Endodermal cell (in vitro differentiated cells): ENCODE data around the gene CSTPP1. TPM values are rescaled to one million over a fixed set of nuclear protein-coding genes. Genes with fewer than 3 reads are reported as not detected.

Experiments
- DNase-seq: peaks from one replicate; pipeline ENCODE4 v3.0.0-alpha.2; 2017
- H3K27ac ChIP-seq: 2 replicates; pipeline ENCODE4 v1.5.1; 2013; ENCODE audit warnings: mild to moderate bottlenecking, low read depth, low read length, moderate library complexity
- H3K27me3 ChIP-seq: 2 replicates; pipeline ENCODE4 v1.6.1; 2013; ENCODE audit warnings: mild to moderate bottlenecking, low read length, moderate library complexity; ENCODE audit not compliant: insufficient read depth, control insufficient read depth, poor library complexity, severe bottlenecking
- H3K36me3 ChIP-seq: 2 replicates; pipeline ENCODE4 v1.7.0; 2013; ENCODE audit warnings: mild to moderate bottlenecking, low read length, moderate library complexity; ENCODE audit not compliant: control insufficient read depth, insufficient read depth
- H3K4me1 ChIP-seq: one replicate; pipeline ENCODE4 v1.7.0; 2013; ENCODE audit warnings: low read length; ENCODE audit not compliant: control insufficient read depth, insufficient read depth
- H3K4me3 ChIP-seq: 2 replicates; pipeline ENCODE4 v1.5.1; 2013; ENCODE audit warnings: mild to moderate bottlenecking, low read length, moderate library complexity
- H3K9ac ChIP-seq: 2 replicates; pipeline ENCODE4 v1.6.1; 2013; ENCODE audit warnings: mild to moderate bottlenecking, low read length, moderate library complexity; ENCODE audit not compliant: poor library complexity, severe bottlenecking; ENCODE audit errors: extremely low read depth
- H3K9me3 ChIP-seq: 2 replicates; pipeline ENCODE4 v1.6.1; 2013; ENCODE audit warnings: mild to moderate bottlenecking, low read length, moderate library complexity; ENCODE audit not compliant: control insufficient read depth
- H3K27ac Mint-ChIP-seq: 2 replicates; pipeline ENCODE4 v1.8.0; 2020; ENCODE audit warnings: mixed read lengths
- H3K27me3 Mint-ChIP-seq: 2 replicates; pipeline ENCODE4 v1.8.0; 2021; ENCODE audit warnings: mild to moderate bottlenecking, mixed read lengths; ENCODE audit not compliant: insufficient read depth
- H3K36me3 Mint-ChIP-seq: 2 replicates; pipeline ENCODE4 v1.8.0; 2020; ENCODE audit warnings: low read depth, mixed read lengths
- H3K4me1 Mint-ChIP-seq: 2 replicates; pipeline ENCODE4 v1.8.0; 2020; ENCODE audit warnings: mixed read lengths
- H3K4me3 Mint-ChIP-seq: 2 replicates; pipeline ENCODE4 v1.8.0; 2020; ENCODE audit warnings: mild to moderate bottlenecking, moderate library complexity, mixed read lengths
- H3K9me3 Mint-ChIP-seq: 2 replicates; pipeline ENCODE4 v1.8.0; 2020; ENCODE audit warnings: mild to moderate bottlenecking, mixed read lengths
- CTCF ChIP-seq: fragments of 200-600 bp; sonication (generic); conservative IDR thresholded peaks from 2 replicates; pipeline ENCODE4 v1.5.0; 2021; ENCODE audit warnings: antibody characterized with exemption, mild to moderate bottlenecking
- WGBS, 2 experiments: methylation state at CpG; one replicate each; pipeline versions ENCODE4 v1.1.5 to v1.1.7; 2013; ENCODE audit warnings: missing lambda C conversion rate in 2 of 2, mixed read lengths in 1 of 2; ENCODE audit not compliant: insufficient coverage in 1 of 2, insufficient read length in 1 of 2; 5-methylcytosine and 5-hydroxymethylcytosine counted together
- total RNA-seq, 2 donors: library from RNA; stranded (reverse); fragmentation: NEBNext Ultra II Directional in 1 of 2; extraction: Animal tissue kit (Norgen Biotek cat#: 25700) in 1 of 2; gene quantifications; 2 replicates in 1 of 2; 3 replicates in 1 of 2; pipeline ENCODE4 v1.2.1, GENCODE V29; 2021

CSTPP1 gene
- total RNA-seq, 2 donors from 2014 or later = 46.7 to 57.6 TPM

GRCh38 chr11:46892109-46892508, 44.5 kb upstream of the CSTPP1 start:
- Histone ChIP-seq H3K4me3 (no peak overlapping the region), H3K36me3 (peaks cover 6% of the 10 kb centered on the region), H3K4me1 (no peaks in the 10 kb centered on the region), H3K27me3 (no peaks in the 10 kb centered on the region), H3K27ac (no peak overlapping the region), H3K9ac (no peak overlapping the region), H3K9me3 (no peaks in the 10 kb centered on the region)
- Mint-ChIP-seq H3K4me1 (no peaks in the 10 kb centered on the region), H3K36me3 (peaks cover 15% of the 10 kb centered on the region), H3K4me3 (no peak overlapping the region), H3K27me3 (no peaks in the 10 kb centered on the region), H3K9me3 (no peaks in the 10 kb centered on the region), H3K27ac (no peak overlapping the region)
- WGBS, 2 experiments = no CpG with 5 or more reads among the region's 2 CpGs
- TF ChIP-seq CTCF = no peak
- DNase-seq = no peak

- Histone ChIP-seq H3K36me3 (peaks cover 6% of the 10 kb centered on the region), H3K9ac (no peak overlapping the region), H3K27ac (no peak overlapping the region), H3K4me1 (no peaks in the 10 kb centered on the region), H3K4me3 (no peak overlapping the region), H3K9me3 (no peaks in the 10 kb centered on the region), H3K27me3 (no peaks in the 10 kb centered on the region)
- no peaks in the 10 kb centered on the region for H3K27me3 Mint-ChIP-seq
- H3K36me3 Mint-ChIP-seq = peaks cover 15% of the 10 kb centered on the region
- no peaks in the 10 kb centered on the region for H3K4me1 Mint-ChIP-seq
- no peak for DNase-seq
- H3K4me3 Mint-ChIP-seq = no peak overlapping the region
- H3K27ac Mint-ChIP-seq = no peak overlapping the region
- no peak for TF ChIP-seq CTCF
- no peaks in the 10 kb centered on the region for H3K9me3 Mint-ChIP-seq
- whole genome bisulfite sequencing, 2 experiments = 91 to 94% methylated on average over 7 to 9 of the region's 9 CpGs
These were observed 43.7 kb upstream of the CSTPP1 start for GRCh38 chr11:46892838-46893237.

- Mint-ChIP-seq H3K36me3 (peaks cover 25% of the 10 kb centered on the region), H3K27me3 (no peaks in the 10 kb centered on the region), H3K9me3 (peaks cover 7% of the 10 kb centered on the region), H3K27ac (no peak overlapping the region), H3K4me3 (no peak overlapping the region), H3K4me1 (no peaks in the 10 kb centered on the region)
- Histone ChIP-seq H3K4me3 (no peak overlapping the region), H3K27me3 (no peaks in the 10 kb centered on the region), H3K36me3 (peaks cover 6% of the 10 kb centered on the region), H3K9me3 (no peaks in the 10 kb centered on the region), H3K4me1 (no peaks in the 10 kb centered on the region), H3K27ac (no peak overlapping the region), H3K9ac (no peak overlapping the region)
- no peak for TF ChIP-seq CTCF
- no peak for DNase-seq
- WGBS, 2 experiments = 92 to 99% methylated on average over 15 to 16 of the region's 16 CpGs
These were observed 42.1 kb upstream of the CSTPP1 start for GRCh38 chr11:46894506-46894905.
